Skeletal muscle satellite cell (primary cell): ENCODE results near the gene TBC1D5.
"Not testable (repeated sequence)": the region's sequence is repeated elsewhere in the genome, so short reads cannot be mapped to it uniquely, and the experiment has no call there.

Experiments used
- H3K27me3 ChIP-seq: 2 replicates; pipeline ENCODE4 v1.7.0; 2013; ENCODE audit warnings: low read length; ENCODE audit not compliant: control insufficient read depth, insufficient read depth
- H3K36me3 ChIP-seq: 2 replicates; pipeline ENCODE4 v1.7.0; 2013; ENCODE audit warnings: mild to moderate bottlenecking, control low read depth, low read length; ENCODE audit not compliant: insufficient read depth
- H3K4me1 ChIP-seq: 2 replicates; pipeline ENCODE4 v1.7.0; 2013; ENCODE audit warnings: low read length; ENCODE audit not compliant: control insufficient read depth, insufficient read depth
- H3K4me2 ChIP-seq: 2 replicates; pipeline ENCODE4 v1.7.0; 2013; ENCODE audit warnings: mild to moderate bottlenecking, low read length
- H3K4me3 ChIP-seq: 2 replicates; pipeline ENCODE4 v1.7.0; 2013; ENCODE audit warnings: low read length
- H3K9ac ChIP-seq: 2 replicates; pipeline ENCODE4 v1.7.0; 2013; ENCODE audit warnings: mild to moderate bottlenecking, low read depth, low read length, moderate library complexity
- H3K9me3 ChIP-seq: replicated peaks from 2 replicates; pipeline ENCODE4 v1.7.0; 2013; ENCODE audit warnings: mild to moderate bottlenecking, control low read depth, low read length

Gene TBC1D5

DNA sequence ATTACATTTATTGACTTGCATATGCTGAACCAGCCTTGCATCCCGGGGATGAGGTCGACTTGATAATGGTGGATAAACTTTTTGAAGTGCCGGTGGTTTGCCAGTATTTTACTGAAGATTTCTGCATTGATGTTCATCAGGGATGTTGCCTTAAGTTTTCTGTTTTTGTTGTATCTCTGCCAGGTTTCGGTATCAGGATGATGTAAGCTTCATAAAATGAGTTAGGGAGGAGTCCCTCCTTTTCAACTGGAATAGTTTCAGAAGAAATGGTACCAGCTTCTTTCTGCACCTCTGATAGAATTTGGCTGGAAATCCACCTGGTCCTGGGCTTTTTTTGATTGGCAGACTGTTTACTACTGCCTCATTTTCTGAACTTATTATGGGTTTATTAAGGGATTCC lies 250.8 kb downstream of the TBC1D5 start:
- no peak overlapping the region for H3K4me2 ChIP-seq
- H3K9me3 ChIP-seq, result peaks cover 3% of the 10 kb centered on the region
- H3K9ac ChIP-seq, result no peak overlapping the region
- H3K4me3 ChIP-seq, result no peak overlapping the region
- H3K36me3 ChIP-seq, result no peaks in the 10 kb centered on the region
- H3K4me1 ChIP-seq, result peaks cover 14% of the 10 kb centered on the region
- H3K27me3 ChIP-seq, result no peaks in the 10 kb centered on the region

DNA sequence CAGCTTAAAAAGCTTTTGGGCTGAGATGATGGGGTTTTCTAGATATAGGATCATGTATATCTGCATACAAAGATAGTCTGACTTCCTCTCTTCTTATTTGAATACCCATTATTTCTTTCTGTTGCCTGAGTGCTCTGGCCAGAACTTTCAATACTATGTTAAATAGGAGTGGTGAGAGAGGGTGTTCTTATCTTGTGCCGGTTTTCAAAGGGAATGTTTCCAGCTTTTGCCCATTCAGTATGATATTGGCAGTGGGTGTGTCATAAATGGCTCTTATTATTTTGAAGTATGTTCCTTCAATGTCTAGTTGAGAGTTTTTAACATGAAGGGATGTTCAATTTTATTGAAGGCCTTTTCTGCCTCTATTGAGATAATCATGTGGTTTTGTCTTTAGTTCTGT lies 251.2 kb downstream of the TBC1D5 start:
- H3K36me3 ChIP-seq, H3K4me2 ChIP-seq, H3K4me3 ChIP-seq, H3K9me3 ChIP-seq, H3K27me3 ChIP-seq, H3K9ac ChIP-seq: not testable (repeated sequence)
- peaks cover 14% of the 10 kb centered on the region for H3K4me1 ChIP-seq

DNA sequence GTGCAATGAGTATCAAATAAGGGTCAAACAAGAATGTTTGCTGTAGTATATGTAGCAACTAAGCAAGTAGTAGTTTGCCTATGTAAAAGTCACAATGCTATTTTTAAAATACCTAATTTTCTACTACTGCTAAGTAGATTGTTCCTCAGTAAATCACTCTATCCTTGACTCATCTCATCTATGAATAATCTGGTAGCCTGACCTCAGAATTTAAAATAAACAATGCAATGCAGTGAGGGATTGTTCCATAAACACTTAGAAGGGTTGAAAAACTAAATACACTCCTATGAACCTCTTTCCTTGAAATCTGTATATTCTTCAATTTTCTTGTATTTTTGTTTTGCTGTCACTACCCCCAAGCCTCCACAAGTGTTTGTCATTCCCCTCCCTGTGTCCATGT lies 253.3 kb downstream of the TBC1D5 start:
- Histone ChIP-seq H3K36me3 (no peaks in the 10 kb centered on the region), H3K4me3 (no peak overlapping the region), H3K4me1 (peaks cover 14% of the 10 kb centered on the region), H3K9ac (no peak overlapping the region), H3K4me2 (peak overlapping the region; percentile 10), H3K27me3 (no peaks in the 10 kb centered on the region), H3K9me3 (peaks cover 3% of the 10 kb centered on the region)

DNA sequence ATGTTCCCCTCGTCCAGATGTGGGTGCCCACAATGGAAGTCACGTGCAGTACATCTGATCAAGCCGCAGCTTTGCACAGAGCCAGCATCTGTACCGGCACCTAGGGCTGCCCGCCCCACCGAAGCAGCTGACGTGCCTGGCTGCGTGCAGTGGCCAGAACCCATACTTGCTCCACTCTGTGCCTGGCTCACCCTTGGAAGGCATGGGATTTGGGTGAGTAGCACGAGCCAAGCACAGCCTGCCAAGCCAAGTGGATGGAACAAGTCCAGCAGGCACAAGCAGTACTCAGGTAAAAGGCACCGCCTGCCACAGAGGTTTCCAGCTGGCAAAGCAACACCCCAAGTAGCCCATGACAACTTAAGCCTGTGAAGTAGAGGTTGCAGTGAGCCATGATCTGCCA lies 261.3 kb downstream of the TBC1D5 start:
- no peak overlapping the region for H3K4me3 ChIP-seq
- no peak overlapping the region for H3K9ac ChIP-seq
- peaks cover 5% of the 10 kb centered on the region for H3K36me3 ChIP-seq
- H3K4me1 ChIP-seq, result peaks cover 5% of the 10 kb centered on the region
- H3K4me2 ChIP-seq, result no peak overlapping the region
- H3K27me3 ChIP-seq, result no peaks in the 10 kb centered on the region
- H3K9me3 ChIP-seq, result no peaks in the 10 kb centered on the region

DNA sequence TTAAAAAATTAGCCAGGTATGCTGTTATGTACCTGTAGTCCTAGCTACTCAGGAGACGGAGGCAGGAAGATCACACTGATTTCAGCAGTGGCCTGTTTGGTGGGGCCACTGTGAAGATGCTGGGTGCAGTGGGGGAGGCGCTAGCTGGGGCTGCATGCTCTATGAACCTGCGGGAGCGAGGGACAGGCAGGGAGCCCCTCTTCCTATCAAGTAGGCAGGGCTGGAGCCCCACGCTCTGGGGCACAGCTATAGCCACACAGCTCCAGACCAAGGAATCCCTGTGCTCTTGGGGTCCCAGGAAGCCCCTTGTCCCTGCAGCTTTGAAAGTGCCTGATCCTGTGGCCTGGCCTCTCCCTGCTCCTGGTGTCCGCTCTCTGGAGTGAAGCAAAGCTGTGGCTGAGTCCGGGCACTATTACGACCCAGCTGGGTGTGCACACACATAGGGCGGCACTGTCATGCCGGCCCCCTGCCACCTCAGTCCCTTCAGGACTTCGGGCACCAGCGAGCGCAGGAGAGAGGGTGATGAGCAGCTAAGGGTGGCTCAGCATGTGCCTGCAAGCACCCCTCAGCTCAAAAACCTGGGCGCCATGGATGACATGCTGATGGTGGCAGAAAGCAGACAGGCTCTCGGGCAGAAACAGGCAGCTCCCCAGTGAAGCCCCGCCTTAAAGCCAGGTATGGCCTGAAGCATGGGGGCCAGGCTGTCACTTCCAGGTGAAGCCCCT lies 262.6 kb downstream of the TBC1D5 start:
- Histone ChIP-seq H3K36me3 (peaks cover 5% of the 10 kb centered on the region), H3K9ac (no peak overlapping the region), H3K27me3 (no peaks in the 10 kb centered on the region), H3K4me2 (no peak overlapping the region), H3K4me1 (peaks cover 5% of the 10 kb centered on the region), H3K9me3 (no peaks in the 10 kb centered on the region), H3K4me3 (no peak overlapping the region)

DNA sequence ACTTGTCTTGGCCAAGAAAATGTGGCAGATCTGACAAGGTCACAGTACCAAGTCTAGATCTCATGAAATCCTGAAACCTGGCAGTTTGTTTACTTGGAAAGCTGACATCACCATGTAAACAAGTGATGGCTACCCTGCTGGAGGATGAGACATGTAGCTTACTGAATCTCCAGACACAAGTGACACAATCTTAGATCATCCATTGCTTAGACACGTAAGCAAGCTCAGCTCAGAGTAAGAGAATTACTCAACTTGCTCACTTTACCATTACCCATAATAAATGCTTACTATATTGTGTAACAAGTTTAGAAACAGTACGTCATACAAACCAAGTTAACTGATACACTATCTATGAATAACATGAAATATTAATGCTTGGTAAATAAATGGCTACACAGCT lies 263.8 kb downstream of the TBC1D5 start:
- no peak overlapping the region for H3K4me2 ChIP-seq
- no peaks in the 10 kb centered on the region for H3K27me3 ChIP-seq
- H3K9me3 ChIP-seq, result no peaks in the 10 kb centered on the region
- peaks cover 5% of the 10 kb centered on the region for H3K36me3 ChIP-seq
- H3K9ac ChIP-seq, result no peak overlapping the region
- H3K4me1 ChIP-seq, result peaks cover 5% of the 10 kb centered on the region
- no peak overlapping the region for H3K4me3 ChIP-seq

DNA sequence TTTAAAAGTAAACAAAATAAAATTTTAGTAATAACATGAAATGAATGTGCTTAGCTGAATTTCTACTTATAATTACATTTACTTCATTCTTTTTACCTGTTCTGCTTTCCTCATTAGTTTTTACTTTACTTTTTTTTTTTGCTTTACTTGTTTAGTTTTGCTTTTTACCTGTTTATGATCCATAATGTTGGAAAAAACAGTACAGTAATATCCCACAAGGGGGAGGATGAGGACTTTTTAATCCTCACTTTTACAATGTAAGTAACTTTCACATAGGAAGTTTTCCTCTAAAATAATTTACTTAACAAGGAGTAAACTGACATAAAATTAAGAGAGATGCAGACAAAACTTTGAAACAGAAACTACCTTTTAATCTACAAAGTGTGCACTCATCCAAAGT lies 268.7 kb downstream of the TBC1D5 start:
- Histone ChIP-seq H3K9me3 (no peaks in the 10 kb centered on the region), H3K4me1 (peaks cover 6% of the 10 kb centered on the region), H3K27me3 (no peaks in the 10 kb centered on the region), H3K4me2 (no peak overlapping the region), H3K36me3 (no peaks in the 10 kb centered on the region), H3K4me3 (no peak overlapping the region), H3K9ac (no peak overlapping the region)

DNA sequence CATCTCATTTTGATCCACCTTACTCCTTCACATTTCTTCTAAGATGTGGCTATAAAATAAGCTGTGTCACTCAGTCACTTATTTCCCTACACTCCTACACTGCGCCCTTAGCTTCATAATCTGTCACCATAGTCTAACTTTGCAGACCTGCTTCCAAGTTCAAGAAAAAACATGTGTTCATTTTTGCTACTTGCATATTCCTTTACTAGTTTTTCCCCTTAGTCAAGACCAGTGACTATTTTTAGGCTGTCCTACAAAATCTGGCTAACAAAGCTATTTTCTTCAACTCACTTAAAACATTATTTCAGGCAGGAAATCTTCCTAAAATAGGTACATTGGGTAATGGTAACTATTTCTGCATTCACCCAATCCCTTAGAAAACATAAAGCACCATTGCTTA lies 272.5 kb downstream of the TBC1D5 start:
- H3K4me1 ChIP-seq, result peaks cover 16% of the 10 kb centered on the region
- no peaks in the 10 kb centered on the region for H3K27me3 ChIP-seq
- no peak overlapping the region for H3K4me2 ChIP-seq
- no peaks in the 10 kb centered on the region for H3K9me3 ChIP-seq
- H3K36me3 ChIP-seq, result no peaks in the 10 kb centered on the region
- no peak overlapping the region for H3K9ac ChIP-seq
- no peak overlapping the region for H3K4me3 ChIP-seq

DNA sequence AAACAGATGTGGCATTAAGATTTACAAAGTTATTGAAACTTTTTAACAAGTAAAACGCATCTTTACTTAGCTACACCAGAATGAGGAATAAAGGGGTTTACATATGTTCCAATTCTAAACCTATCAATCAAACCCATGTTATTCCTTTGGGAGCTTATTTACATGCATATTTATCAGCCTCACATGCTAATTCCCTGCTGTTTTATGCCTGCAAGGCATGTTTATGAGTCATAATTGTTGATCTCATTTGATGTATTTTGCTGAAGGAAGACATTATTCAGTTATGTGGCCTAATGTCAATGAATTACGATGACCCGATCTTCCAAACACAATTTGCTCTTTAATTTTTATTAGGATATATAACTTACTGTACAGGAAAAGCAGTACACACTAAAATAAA lies 272.9 kb downstream of the TBC1D5 start:
- Histone ChIP-seq H3K9ac (no peak overlapping the region), H3K4me1 (peaks cover 16% of the 10 kb centered on the region), H3K4me2 (no peak overlapping the region)

DNA sequence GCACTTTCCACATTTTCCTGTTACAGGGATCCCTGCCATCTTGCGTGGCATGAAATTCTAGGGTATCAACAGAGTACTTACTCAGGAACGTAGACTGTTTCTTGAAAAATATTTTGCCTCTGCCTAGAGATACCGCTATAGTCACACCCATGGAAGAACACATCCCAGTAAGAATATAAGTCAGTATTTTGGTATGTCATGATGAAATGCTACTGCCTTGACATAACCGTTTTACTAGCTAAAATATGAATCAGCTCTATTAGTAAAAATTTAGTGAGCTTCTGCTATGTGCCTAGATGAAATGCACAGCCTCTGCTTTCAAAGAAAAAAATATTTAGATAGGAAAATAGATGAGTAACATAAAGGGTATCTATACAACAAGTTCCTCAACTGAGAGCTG lies 276.4 kb downstream of the TBC1D5 start:
- peaks cover 16% of the 10 kb centered on the region for H3K4me1 ChIP-seq
- no peak overlapping the region for H3K4me2 ChIP-seq
- H3K27me3 ChIP-seq, result no peaks in the 10 kb centered on the region
- H3K9ac ChIP-seq, result peak overlapping the region; percentile 4
- no peak overlapping the region for H3K4me3 ChIP-seq
- no peaks in the 10 kb centered on the region for H3K9me3 ChIP-seq
- no peaks in the 10 kb centered on the region for H3K36me3 ChIP-seq

More for the DNA sequence above, 272.9 kb downstream of the TBC1D5 start:
- Histone ChIP-seq H3K36me3 (no peaks in the 10 kb centered on the region), H3K9me3 (no peaks in the 10 kb centered on the region), H3K27me3 (no peaks in the 10 kb centered on the region), H3K4me3 (no peak overlapping the region)

DNA sequence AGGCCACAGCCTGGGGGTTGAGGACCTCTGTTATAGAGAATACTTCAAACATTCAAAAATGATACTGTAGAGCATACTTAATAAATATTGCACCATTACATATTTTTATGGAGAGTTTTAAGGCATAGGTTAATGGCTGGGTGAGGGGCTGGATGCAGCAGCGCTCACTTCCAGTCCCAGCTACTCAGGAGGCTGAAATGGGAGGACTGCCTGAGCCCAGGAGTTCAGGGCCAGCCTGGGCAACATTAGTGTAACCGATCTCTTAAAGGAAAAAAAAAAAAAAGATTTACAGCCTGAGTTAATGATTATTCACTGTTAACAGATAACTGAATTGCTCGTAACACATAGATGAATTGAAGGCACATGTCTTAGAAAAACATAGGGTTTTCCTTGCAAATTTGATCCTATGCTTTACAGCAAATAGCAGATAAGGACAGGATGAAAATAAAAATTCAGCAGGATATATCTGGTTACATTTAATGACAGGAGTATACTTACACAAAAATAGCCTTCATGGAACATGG lies 282.9 kb downstream of the TBC1D5 start:
- no peaks in the 10 kb centered on the region for H3K9me3 ChIP-seq

DNA sequence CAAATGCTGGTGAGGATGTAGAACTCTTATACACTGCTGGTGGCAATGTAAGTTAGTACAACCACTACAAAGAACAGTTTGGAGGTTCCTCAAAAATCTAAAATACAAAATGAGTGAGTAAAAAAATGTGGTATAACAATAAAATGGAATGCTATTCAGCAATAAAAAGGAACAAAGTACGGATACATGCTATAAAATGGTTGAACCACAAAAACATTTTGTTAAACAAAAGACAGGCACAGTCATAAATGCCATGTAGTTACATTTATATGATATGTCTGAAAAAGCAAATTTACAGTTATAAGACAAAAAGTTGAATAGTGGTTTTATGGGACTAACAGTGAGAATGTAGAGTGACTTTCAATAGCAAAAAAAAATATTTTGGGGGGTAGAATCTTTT lies 285.8 kb downstream of the TBC1D5 start:
- Histone ChIP-seq H3K9ac (no peak overlapping the region), H3K27me3 (no peaks in the 10 kb centered on the region), H3K36me3 (no peaks in the 10 kb centered on the region)

More for the DNA sequence above, 282.9 kb downstream of the TBC1D5 start:
- Histone ChIP-seq H3K4me2 (no peak overlapping the region), H3K27me3 (no peaks in the 10 kb centered on the region), H3K36me3 (no peaks in the 10 kb centered on the region), H3K4me3 (no peak overlapping the region), H3K9ac (no peak overlapping the region), H3K4me1 (no peaks in the 10 kb centered on the region)

More for the DNA sequence above, 285.8 kb downstream of the TBC1D5 start:
- Histone ChIP-seq H3K4me3 (no peak overlapping the region), H3K4me2 (no peak overlapping the region), H3K4me1 (no peaks in the 10 kb centered on the region), H3K9me3 (no peaks in the 10 kb centered on the region)
